ENCODE data around the gene ULK3.

- no peak for TF ChIP-seq CTCF (conservative IDR thresholded peaks at IDR 0.05; ENCODE audit: low read depth, low read length)
- no peak for TF ChIP-seq MXI1 (IDR thresholded peaks at IDR 0.05; ENCODE audit: borderline replicate concordance, low read depth, low read length)
- TF ChIP-seq RAD21 (IDR thresholded peaks at IDR 0.05; ENCODE audit: low read length), result no peak
- no peak for TF ChIP-seq CEBPB (IDR thresholded peaks at IDR 0.05; ENCODE audit: low read depth, low read length)
- TF ChIP-seq SMC3 (IDR thresholded peaks at IDR 0.05; ENCODE audit: low read depth, low read length), result no peak
Measured at GRCh38 chr15:74800559-74801094, 42.3 kb downstream of the ULK3 start.

Measured in IMR-90 (cell line).